K562 (cell line): ENCODE data around the gene MLC1. TPM values are rescaled to one million over a fixed set of nuclear protein-coding genes. Genes with fewer than 3 reads are reported as not detected.

Experiments used
- ATAC-seq: fragments of 200-7000 bp; cut with Tn5 transposase; 3 replicates; pipeline ENCODE4 v1.9.1; 2020; ENCODE audit warnings: moderate library complexity
- BruUV-seq: library from RNA; stranded (reverse); fragments of 400-500 nt; replicated peaks from 2 replicates; lab custom pipeline; 2021; lab: Mats Ljungman, UMichigan
- CTCF ChIA-PET: fragments of 300-600 bp; formaldehyde crosslinking; extraction: SDS; loops from one replicate; lab custom pipeline; 2021; ENCODE audit warnings: low intra/inter-chr PET ratio; lab: Yijun Ruan, JAX
- POLR2A ChIA-PET: fragments of 300-600, 350-650 bp; sonication (Branson Sonifier 250); formaldehyde crosslinking; extraction: SDS; loops from one replicate; lab custom pipeline; 2021; ENCODE audit warnings: antibody characterized with exemption, inconsistent platforms; lab: Yijun Ruan, JAX
- DNase-seq, 4 experiments: peaks; one replicate each; pipeline versions ENCODE4 v3.0.0 to v3.0.0-alpha.2; 2011 to 2018; ENCODE audit warnings: low spot score in 3 of 4, mixed read lengths in 3 of 4; ENCODE audit errors: extremely low read depth in 1 of 4
- FAIRE-seq: peaks from 2 replicates; lab custom pipeline; 2011; peaks lifted over from hg19 to GRCh38; lab: Jason Lieb, UNC
- H2AFZ ChIP-seq: 2 replicates; pipeline ENCODE4 v1.6.0; 2011; ENCODE audit warnings: low read depth, low read length, control low read depth, inconsistent platforms
- H3K27ac ChIP-seq: fragments of 200-600 bp; 3 replicates; pipeline ENCODE4 v1.8.0; 2011; ENCODE audit warnings: low read depth, mild to moderate bottlenecking, control low read depth, inconsistent platforms, low read length, moderate library complexity, mixed read lengths; ENCODE audit errors: extremely low read depth
- H3K27me3 ChIP-seq, 2 experiments: fragments of 300-600 bp in 1 of 2; 2 replicates in 1 of 2; 3 replicates in 1 of 2; pipeline versions ENCODE4 v1.6.0 to v1.8.0; 2011; ENCODE audit warnings: inconsistent platforms in 2 of 2, low read length in 2 of 2, mild to moderate bottlenecking in 1 of 2, mixed read lengths in 1 of 2, moderate library complexity in 1 of 2; ENCODE audit not compliant: control insufficient read depth in 2 of 2, insufficient read depth in 2 of 2
- H3K36me3 ChIP-seq: fragments of 300-600 bp; 3 replicates; pipeline ENCODE4 v1.8.0; 2011; ENCODE audit warnings: mild to moderate bottlenecking, low read length, inconsistent platforms; ENCODE audit not compliant: control insufficient read depth, insufficient read depth
- H3K4me1 ChIP-seq, 2 experiments: fragments of 200-600 bp in 1 of 2; replicated peaks in 1 of 2; 2 replicates in 1 of 2; 3 replicates in 1 of 2; pipeline versions ENCODE4 v1.5.1 to v1.8.0; 2011; ENCODE audit warnings: inconsistent platforms in 2 of 2, low read length in 2 of 2, mild to moderate bottlenecking in 1 of 2, mixed read lengths in 1 of 2, moderate library complexity in 1 of 2; ENCODE audit not compliant: control insufficient read depth in 2 of 2, insufficient read depth in 2 of 2
- H3K4me2 ChIP-seq: 2 replicates; pipeline ENCODE4 v1.6.1; 2011; ENCODE audit warnings: low read length, control low read depth, inconsistent platforms, mixed read lengths; ENCODE audit not compliant: insufficient read depth
- H3K4me3 ChIP-seq: fragments of 200-600 bp; sonication (generic), shearing (Covaris generic); 2 replicates; pipeline ENCODE4 v1.5.1; 2016; ENCODE audit warnings: control low read depth, inconsistent platforms
- H3K79me2 ChIP-seq: fragments of 200-600 bp; 3 replicates; pipeline ENCODE4 v1.8.0; 2011; ENCODE audit warnings: low read length, inconsistent platforms; ENCODE audit not compliant: control insufficient read depth, insufficient read depth
- H3K9ac ChIP-seq, 2 experiments: 2 replicates each; pipeline versions ENCODE4 v1.6.0 to v1.6.1; 2011; ENCODE audit warnings: low read depth in 2 of 2, low read length in 2 of 2, control low read depth in 1 of 2, inconsistent platforms in 1 of 2, mild to moderate bottlenecking in 1 of 2, mixed read lengths in 1 of 2; ENCODE audit not compliant: insufficient read depth in 1 of 2
- H3K9me1 ChIP-seq: one replicate; pipeline ENCODE4 v1.6.0; 2011; ENCODE audit warnings: inconsistent platforms, mild to moderate bottlenecking, low read length, moderate library complexity; ENCODE audit not compliant: control insufficient read depth, insufficient read depth
- H3K9me3 ChIP-seq: replicated peaks from 2 replicates; pipeline ENCODE4 v1.5.1; 2011; ENCODE audit warnings: low read depth, low read length, inconsistent platforms; ENCODE audit not compliant: control insufficient read depth, insufficient read depth
- H4K20me1 ChIP-seq: replicated peaks from 2 replicates; pipeline ENCODE4 v1.6.1; 2011; ENCODE audit warnings: low read length, inconsistent platforms, mixed read lengths; ENCODE audit not compliant: control insufficient read depth, insufficient read depth
- COPS2 ChIP-seq: fragments of 450-650 bp; conservative IDR thresholded peaks from 2 replicates; pipeline ENCODE4 v1.6.1; 2016; ENCODE audit warnings: mild to moderate bottlenecking, moderate library complexity
- EGR1 ChIP-seq: fragments of 450-650 bp; conservative IDR thresholded peaks from 2 replicates; pipeline ENCODE4 v1.6.1; 2017; ENCODE audit warnings: mild to moderate bottlenecking
- LARP7 ChIP-seq: fragments of 450-650 bp; IDR thresholded peaks from 2 replicates; pipeline ENCODE4 v1.6.1; 2016
- NR2F6 ChIP-seq: fragments of 450-650 bp; formaldehyde crosslinking; IDR thresholded peaks from 2 replicates; pipeline ENCODE4 v1.4.0; 2020; ENCODE audit warnings: mild to moderate bottlenecking
- PYGO2 ChIP-seq: fragments of 450-650 bp; IDR thresholded peaks from 2 replicates; pipeline ENCODE4 v1.6.1; 2016; ENCODE audit warnings: mild to moderate bottlenecking, missing genetic modification characterization, moderate library complexity, missing compliant biosample characterization
- RBM17 ChIP-seq: fragments of 200-400 bp; formaldehyde crosslinking; IDR thresholded peaks from 2 replicates; pipeline ENCODE4 v1.6.1; 2017; ENCODE audit warnings: low read depth, mild to moderate bottlenecking, low read length, borderline replicate concordance
- SPI1 ChIP-seq: IDR thresholded peaks from 2 replicates; pipeline ENCODE4 v1.6.1; 2011; ENCODE audit warnings: low read depth, low read length, control low read depth, borderline replicate concordance
- SREBF1 ChIP-seq: fragments of 150-350 bp; IDR thresholded peaks from 2 replicates; pipeline ENCODE4 v1.6.1; 2014; ENCODE audit warnings: antibody characterized with exemption, low read depth, low read length, borderline replicate concordance
- SREBF2 ChIP-seq: sonication (generic); formaldehyde crosslinking; IDR thresholded peaks from 2 replicates; pipeline ENCODE4 v1.4.0; 2020; ENCODE audit warnings: mild to moderate bottlenecking, missing genetic modification reagents
- TFAM ChIP-seq: fragments of 250-450 bp; sonication (Bioruptor Pico); conservative IDR thresholded peaks from 2 replicates; pipeline ENCODE4 v1.5.0; 2021; ENCODE audit warnings: mild to moderate bottlenecking, moderate library complexity
- ZBTB34 ChIP-seq: fragments of 250-450 bp; sonication (Bioruptor Pico); IDR thresholded peaks from 2 replicates; pipeline ENCODE4 v1.8.0; 2021; ENCODE audit warnings: mild to moderate bottlenecking, moderate library complexity
- ZKSCAN8 ChIP-seq: fragments of 200-800 bp; sonication (Bioruptor generic); IDR thresholded peaks from 2 replicates; pipeline ENCODE4 v1.6.1; 2016; ENCODE audit warnings: missing genetic modification characterization, missing compliant biosample characterization
- ZNF584 ChIP-seq: fragments of 200-800 bp; sonication (Bioruptor generic); IDR thresholded peaks from 2 replicates; pipeline ENCODE4 v1.6.1; 2016; ENCODE audit warnings: low read depth, mild to moderate bottlenecking, missing genetic modification characterization, missing compliant biosample characterization
- WGBS: fragments of 100-300 bp; shearing (Covaris generic); methylation state at CpG from one replicate; pipeline ENCODE4 v1.1.6; 2016; ENCODE audit warnings: low coverage, mixed read lengths; ENCODE audit not compliant: insufficient coverage; ENCODE audit errors: missing lambda C conversion rate; 5-methylcytosine and 5-hydroxymethylcytosine counted together
- in situ Hi-C: fragments of 300-500 bp; cut with MboI; formaldehyde crosslinking; loops from 4 replicates; pipeline ENCODE4 v1.15.0; 2018; ENCODE audit warnings: inconsistent platforms, mixed read lengths
- intact Hi-C: fragments of 100-400 bp; cut with micrococcal nuclease; formaldehyde crosslinking; loops from 2 replicates; pipeline ENCODE4 v1.14.2; 2022
- polyA plus RNA-seq, 8 experiments: library from polyadenylated mRNA; depleted of rRNA in 4 of 8; stranded (reverse) in 5 of 8; unstranded in 3 of 8; fragments of >200 nt; fragmentation: Nextera tagmentation in 2 of 8; fragmentation: Illumina TruSeq in 1 of 8; extraction: Ambion mirVana in 2 of 8; extraction: Trizol in 1 of 8; gene quantifications; 2 replicates each; pipeline versions ENCODE4 v1.2.1 to v1.2.3, GENCODE V29; 2011 to 2014; ENCODE audit warnings: inconsistent platforms in 1 of 8, missing spikeins in 1 of 8
- total RNA-seq, 7 experiments: library from RNA; depleted of rRNA in 6 of 7; stranded (reverse); fragments of >200 nt in 6 of 7; fragmentation: Illumina TruSeq in 2 of 7; extraction: Trizol in 2 of 7; gene quantifications; 2 replicates each; pipeline versions ENCODE4 v1.2.1 to v1.2.3, GENCODE V29; 2011 to 2021; ENCODE audit warnings: low replicate concordance in 1 of 7
- TF ChIP-seq, protein P1 (sequence below): conservative IDR thresholded peaks from 2 replicates; pipeline ENCODE4 v1.6.1; 2011; ENCODE audit warnings: low read depth, mild to moderate bottlenecking, low read length; ENCODE audit not compliant: control insufficient read depth
- TF ChIP-seq, protein P2 (sequence below): IDR thresholded peaks from 2 replicates; pipeline ENCODE4 v1.6.1; 2014; ENCODE audit warnings: antibody characterized with exemption

Gene MLC1
- total and polyA plus RNA-seq, 9 of the 15 experiments (the other 6 are each of a cell fraction or from before 2014, with no cell fraction given): 0.06 to 0.98 (median 0.39) TPM

DNA sequence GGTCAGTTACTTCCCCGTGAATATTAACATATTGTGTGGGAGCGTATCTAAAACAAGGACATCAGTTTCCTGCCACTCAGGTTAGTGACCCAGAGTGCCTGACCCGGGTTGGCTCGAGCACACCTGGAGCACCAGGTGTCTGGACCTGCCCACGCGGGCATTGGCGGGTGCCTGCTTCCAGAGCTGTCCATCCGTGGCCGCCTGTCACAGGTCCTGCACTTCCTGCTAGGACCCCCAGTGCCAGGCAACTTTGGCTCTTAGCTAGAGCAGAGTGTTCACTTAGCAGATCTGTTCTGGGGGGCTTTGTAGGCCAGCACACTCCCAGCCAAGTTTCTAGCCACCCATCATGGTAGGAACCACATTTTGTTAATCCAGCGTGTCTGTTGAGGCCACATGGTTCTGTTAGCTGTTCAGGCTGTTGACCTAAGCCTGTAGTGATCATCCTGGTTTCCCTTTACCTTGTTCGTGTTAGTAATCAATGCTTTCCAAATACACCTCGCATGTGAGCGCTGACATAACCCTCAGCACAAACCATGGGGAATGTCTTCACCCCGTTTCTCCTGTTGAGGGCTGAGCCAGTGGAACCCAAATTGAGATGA, 34.0 kb upstream of the MLC1 start (continued):
- TF ChIP-seq EGR1 (0 out of 2 replicates have a peak, but pooled peaks have one; percentile 7), ZNF584 (CRISPR knock-in tag) (0 out of 2 replicates have a peak, but pooled peaks have one; percentile 23)

DNA sequence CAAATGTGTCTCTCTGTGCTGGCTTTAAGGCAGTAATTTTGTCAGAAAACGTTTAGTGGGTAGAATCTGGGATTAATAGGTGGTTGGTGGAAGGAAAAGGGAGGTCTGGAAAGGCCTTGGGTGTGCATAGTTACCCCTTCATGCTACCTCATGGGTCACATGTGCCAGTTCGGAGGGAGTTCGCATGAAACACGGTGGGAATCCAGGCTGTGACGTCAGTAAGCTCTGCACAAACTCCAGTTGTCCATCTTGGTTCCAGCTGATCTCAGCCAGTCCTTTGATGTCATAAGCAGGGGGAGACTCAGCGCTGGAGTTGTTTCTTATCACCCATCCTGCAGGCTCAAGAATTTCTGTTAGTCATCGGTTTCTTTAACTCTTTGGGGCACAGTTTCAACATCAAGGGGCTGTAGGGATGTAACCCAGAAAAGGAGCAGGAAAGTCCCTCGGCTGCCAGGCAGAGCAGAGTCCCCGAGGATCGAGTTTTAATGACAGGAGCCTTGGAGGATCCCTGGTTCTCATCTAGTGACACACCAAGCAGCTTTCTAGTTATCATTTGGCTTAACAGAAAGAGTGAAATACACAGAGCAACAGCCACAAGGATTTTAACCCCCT, 33.4 kb upstream of the MLC1 start:
- 0% methylated on average over 9 of the region's 10 CpGs for WGBS
- FAIRE-seq: peak; percentile 100
- peak overlapping the region; percentile 71 to 75; a peak in 3 of 4 replicates for H3K9ac ChIP-seq
- peak; percentile 88 for ATAC-seq
- peaks cover 3% of the 10 kb centered on the region for H3K9me1 ChIP-seq
- in situ Hi-C loops: no loop called here
- H4K20me1 ChIP-seq: no peaks in the 10 kb centered on the region
- H3K9me3 ChIP-seq: peaks cover 2% of the 10 kb centered on the region; the same call in 1 of the 2 replicates
- no peaks in the 10 kb centered on the region; the same call in 2 of the 3 replicates for H3K36me3 ChIP-seq
- peak overlapping the region; percentile 76 for H3K4me2 ChIP-seq
- no peaks in the 10 kb centered on the region for H3K27me3 ChIP-seq
- H3K79me2 ChIP-seq: no peaks in the 10 kb centered on the region
- BruUV-seq: no TSS peak
- intact Hi-C loops: no loop called here
- peaks cover 33 to 35% of the 10 kb centered on the region in 2 experiments for H3K4me1 ChIP-seq
- CTCF ChIA-PET: no interaction called here
- POLR2A ChIA-PET: interaction anchor here (1.1 to 4.0 kb wide), 3 partner anchors 9 to 21 kb away, joined by 3 to 26 read pairs (median 6); no protein-coding TSS in a partner anchor
- H2AFZ ChIP-seq: peak overlapping the region; percentile 97
- no peak overlapping the region for H3K4me3 ChIP-seq
- DNase-seq: peak; percentile 87 to 95 (median 88)
- H3K27ac ChIP-seq: peak overlapping the region; percentile 94
- TF ChIP-seq SPI1: no peak
- TF ChIP-seq ZBTB34 (CRISPR knock-in tag): no peak
- TF ChIP-seq, protein P1, sequence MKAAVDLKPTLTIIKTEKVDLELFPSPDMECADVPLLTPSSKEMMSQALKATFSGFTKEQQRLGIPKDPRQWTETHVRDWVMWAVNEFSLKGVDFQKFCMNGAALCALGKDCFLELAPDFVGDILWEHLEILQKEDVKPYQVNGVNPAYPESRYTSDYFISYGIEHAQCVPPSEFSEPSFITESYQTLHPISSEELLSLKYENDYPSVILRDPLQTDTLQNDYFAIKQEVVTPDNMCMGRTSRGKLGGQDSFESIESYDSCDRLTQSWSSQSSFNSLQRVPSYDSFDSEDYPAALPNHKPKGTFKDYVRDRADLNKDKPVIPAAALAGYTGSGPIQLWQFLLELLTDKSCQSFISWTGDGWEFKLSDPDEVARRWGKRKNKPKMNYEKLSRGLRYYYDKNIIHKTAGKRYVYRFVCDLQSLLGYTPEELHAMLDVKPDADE: no peak
- TF ChIP-seq COPS2: no peak
- TF ChIP-seq SREBF2 (CRISPR knock-in tag): no peak
- TF ChIP-seq NR2F6 (CRISPR knock-in tag): no peak
- TF ChIP-seq SREBF1: no peak
- TF ChIP-seq TFAM: no peak
- TF ChIP-seq, protein P2, sequence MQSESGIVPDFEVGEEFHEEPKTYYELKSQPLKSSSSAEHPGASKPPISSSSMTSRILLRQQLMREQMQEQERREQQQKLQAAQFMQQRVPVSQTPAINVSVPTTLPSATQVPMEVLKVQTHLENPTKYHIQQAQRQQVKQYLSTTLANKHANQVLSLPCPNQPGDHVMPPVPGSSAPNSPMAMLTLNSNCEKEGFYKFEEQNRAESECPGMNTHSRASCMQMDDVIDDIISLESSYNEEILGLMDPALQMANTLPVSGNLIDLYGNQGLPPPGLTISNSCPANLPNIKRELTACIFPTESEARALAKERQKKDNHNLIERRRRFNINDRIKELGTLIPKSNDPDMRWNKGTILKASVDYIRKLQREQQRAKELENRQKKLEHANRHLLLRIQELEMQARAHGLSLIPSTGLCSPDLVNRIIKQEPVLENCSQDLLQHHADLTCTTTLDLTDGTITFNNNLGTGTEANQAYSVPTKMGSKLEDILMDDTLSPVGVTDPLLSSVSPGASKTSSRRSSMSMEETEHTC: no peak
- TF ChIP-seq RBM17: no peak
- TF ChIP-seq ZKSCAN8: no peak
- no peak for TF ChIP-seq PYGO2
- no peak for TF ChIP-seq LARP7
